Measurements from ENCODE around the gene FAM50A.

GRCh38 chrX:154471839-154472684, 28.1 kb downstream of the FAM50A start:
- TF ChIP-seq CTCF (conservative IDR thresholded peaks at IDR 0.05; ENCODE audit: low read length) (no peak), EZH2phosphoT487 (IDR thresholded peaks at IDR 0.05; ENCODE audit: borderline replicate concordance, low read depth, low read length) (no peak)
